Ectodermal cell (in vitro differentiated cells): ENCODE data around the gene RGS7.

Experiments
- H3K27ac ChIP-seq: 2 replicates; pipeline ENCODE4 v1.7.0; 2013; ENCODE audit warnings: mild to moderate bottlenecking, low read depth, low read length; ENCODE audit not compliant: insufficient read depth, poor library complexity, severe bottlenecking
- H3K27me3 ChIP-seq: 2 replicates; pipeline ENCODE4 v1.7.0; 2013; ENCODE audit warnings: mild to moderate bottlenecking, low read length; ENCODE audit not compliant: insufficient read depth, control insufficient read depth, poor library complexity, severe bottlenecking
- H3K36me3 ChIP-seq: one replicate; pipeline ENCODE4 v1.7.0; 2013; ENCODE audit warnings: low read length; ENCODE audit not compliant: control insufficient read depth, insufficient read depth
- H3K4me1 ChIP-seq: one replicate; pipeline ENCODE4 v1.7.0; 2013; ENCODE audit warnings: low read length; ENCODE audit not compliant: control insufficient read depth, insufficient read depth
- H3K4me3 ChIP-seq: 2 replicates; pipeline ENCODE4 v1.7.0; 2013; ENCODE audit warnings: low read depth, low read length, control low read depth; ENCODE audit not compliant: insufficient read depth
- H3K9me3 ChIP-seq: 2 replicates; pipeline ENCODE4 v1.7.0; 2013; ENCODE audit warnings: mild to moderate bottlenecking, low read length, moderate library complexity; ENCODE audit not compliant: control insufficient read depth
- WGBS, 2 experiments: methylation state at CpG; one replicate each; pipeline ENCODE4 v1.1.7; 2013; ENCODE audit warnings: missing lambda C conversion rate in 2 of 2; 5-methylcytosine and 5-hydroxymethylcytosine counted together

The RGS7 gene

GRCh38 chr1:241130881-241131280 lies 226.1 kb downstream of the RGS7 start:
- Histone ChIP-seq H3K4me3 (no peak overlapping the region), H3K9me3 (no peaks in the 10 kb centered on the region), H3K27me3 (no peaks in the 10 kb centered on the region), H3K27ac (no peak overlapping the region), H3K36me3 (no peaks in the 10 kb centered on the region), H3K4me1 (no peaks in the 10 kb centered on the region)
- WGBS, 2 experiments, result 95 to 100% methylated on average over 1 to 3 of the region's 3 CpGs

GRCh38 chr1:241129207-241129960 lies 227.6 kb downstream of the RGS7 start:
- Histone ChIP-seq H3K4me3 (no peak overlapping the region), H3K36me3 (no peaks in the 10 kb centered on the region), H3K9me3 (no peaks in the 10 kb centered on the region), H3K4me1 (no peaks in the 10 kb centered on the region), H3K27me3 (no peaks in the 10 kb centered on the region), H3K27ac (no peak overlapping the region)
- WGBS, 2 experiments, result 84 to 85% methylated on average over 8 to 11 of the region's 11 CpGs

- Histone ChIP-seq H3K36me3 (no peaks in the 10 kb centered on the region), H3K4me3 (no peak overlapping the region), H3K27me3 (no peaks in the 10 kb centered on the region), H3K27ac (no peak overlapping the region), H3K4me1 (no peaks in the 10 kb centered on the region), H3K9me3 (no peaks in the 10 kb centered on the region)
- 89 to 98% methylated on average over 2 of the region's 2 CpGs for WGBS, 2 experiments
These were observed 231.7 kb downstream of the RGS7 start for GRCh38 chr1:241125286-241125685.

- WGBS, 2 experiments, result 95% methylated on average over 3 of the region's 3 CpGs
- H3K36me3 ChIP-seq, result no peaks in the 10 kb centered on the region
These were observed 239.0 kb downstream of the RGS7 start for GRCh38 chr1:241118049-241118448.

GRCh38 chr1:241115784-241116183 lies 241.2 kb downstream of the RGS7 start:
- Histone ChIP-seq H3K9me3 (no peaks in the 10 kb centered on the region), H3K4me1 (no peaks in the 10 kb centered on the region), H3K4me3 (no peak overlapping the region), H3K36me3 (no peaks in the 10 kb centered on the region), H3K27me3 (no peaks in the 10 kb centered on the region), H3K27ac (no peak overlapping the region)
- WGBS, 2 experiments, result 89 to 98% methylated on average over 4 of the region's 5 CpGs

More at GRCh38 chr1:241118049-241118448, 239.0 kb downstream of the RGS7 start:
- H3K9me3 ChIP-seq, result no peaks in the 10 kb centered on the region
- no peaks in the 10 kb centered on the region for H3K27me3 ChIP-seq
- H3K4me3 ChIP-seq, result no peak overlapping the region
- H3K4me1 ChIP-seq, result no peaks in the 10 kb centered on the region
- H3K27ac ChIP-seq, result no peak overlapping the region

- WGBS, 2 experiments, result 56 to 57% methylated on average over 1 of the region's 1 CpG
- Histone ChIP-seq H3K9me3 (no peaks in the 10 kb centered on the region), H3K27me3 (no peaks in the 10 kb centered on the region), H3K4me3 (no peak overlapping the region), H3K36me3 (no peaks in the 10 kb centered on the region), H3K4me1 (no peaks in the 10 kb centered on the region), H3K27ac (no peak overlapping the region)
These were observed 242.2 kb downstream of the RGS7 start for GRCh38 chr1:241114699-241115233.

- Histone ChIP-seq H3K36me3 (no peaks in the 10 kb centered on the region), H3K9me3 (no peaks in the 10 kb centered on the region), H3K4me3 (no peak overlapping the region), H3K27me3 (no peaks in the 10 kb centered on the region), H3K4me1 (no peaks in the 10 kb centered on the region), H3K27ac (no peak overlapping the region)
- WGBS, 2 experiments, result 92 to 98% methylated on average over 5 of the region's 5 CpGs
These were observed 243.4 kb downstream of the RGS7 start for GRCh38 chr1:241113557-241113956.

GRCh38 chr1:241109039-241109438 lies 248.0 kb downstream of the RGS7 start:
- Histone ChIP-seq H3K27ac (no peak overlapping the region), H3K27me3 (no peaks in the 10 kb centered on the region), H3K9me3 (no peaks in the 10 kb centered on the region), H3K4me3 (no peak overlapping the region), H3K4me1 (no peaks in the 10 kb centered on the region), H3K36me3 (no peaks in the 10 kb centered on the region)
- 94% methylated on average over 7 of the region's 7 CpGs for WGBS, 2 experiments

- no peaks in the 10 kb centered on the region for H3K4me1 ChIP-seq
- 95 to 97% methylated on average over 3 of the region's 3 CpGs for WGBS, 2 experiments
- H3K27me3 ChIP-seq, result no peaks in the 10 kb centered on the region
- H3K36me3 ChIP-seq, result no peaks in the 10 kb centered on the region
- H3K9me3 ChIP-seq, result no peaks in the 10 kb centered on the region
- no peak overlapping the region for H3K4me3 ChIP-seq
- H3K27ac ChIP-seq, result no peak overlapping the region
These were observed 251.9 kb downstream of the RGS7 start for GRCh38 chr1:241105147-241105546.

GRCh38 chr1:241102664-241103063 lies 254.3 kb downstream of the RGS7 start:
- WGBS, 2 experiments, result 91 to 100% methylated on average over 1 of the region's 1 CpG
- Histone ChIP-seq H3K9me3 (no peaks in the 10 kb centered on the region), H3K36me3 (no peaks in the 10 kb centered on the region), H3K4me1 (no peaks in the 10 kb centered on the region), H3K27ac (no peak overlapping the region), H3K4me3 (no peak overlapping the region), H3K27me3 (no peaks in the 10 kb centered on the region)
